Gastroesophageal sphincter (tissue), 3 donors: ENCODE measurements around the gene KANK3.

Experiments
- EP300 ChIP-seq: sonication (generic); formaldehyde crosslinking; IDR thresholded peaks from one replicate; pipeline ENCODE4 v1.6.1; 2017; ENCODE audit warnings: antibody characterized with exemption, mild to moderate bottlenecking
- POLR2A ChIP-seq, 2 donors: fragments of 450-650 bp; IDR thresholded peaks; one replicate each; pipeline ENCODE4 v1.6.1; 2017; ENCODE audit warnings: antibody characterized with exemption in 2 of 2, mild to moderate bottlenecking in 2 of 2, moderate library complexity in 1 of 2
- POLR2AphosphoS5 ChIP-seq: sonication (generic); formaldehyde crosslinking; IDR thresholded peaks from one replicate; pipeline ENCODE4 v1.6.1; 2017; ENCODE audit warnings: antibody characterized with exemption
- TF ChIP-seq, protein P1 (sequence below), 4 experiments: fragments of 200-600 bp in 2 of 4; fragments of 450-650 bp in 2 of 4; sonication (generic) in 1 of 4; IDR thresholded peaks; one replicate each; pipeline ENCODE4 v1.5.1; 2017 to 2019; ENCODE audit warnings: antibody characterized with exemption in 4 of 4, mild to moderate bottlenecking in 2 of 4, moderate library complexity in 2 of 4

DNA sequence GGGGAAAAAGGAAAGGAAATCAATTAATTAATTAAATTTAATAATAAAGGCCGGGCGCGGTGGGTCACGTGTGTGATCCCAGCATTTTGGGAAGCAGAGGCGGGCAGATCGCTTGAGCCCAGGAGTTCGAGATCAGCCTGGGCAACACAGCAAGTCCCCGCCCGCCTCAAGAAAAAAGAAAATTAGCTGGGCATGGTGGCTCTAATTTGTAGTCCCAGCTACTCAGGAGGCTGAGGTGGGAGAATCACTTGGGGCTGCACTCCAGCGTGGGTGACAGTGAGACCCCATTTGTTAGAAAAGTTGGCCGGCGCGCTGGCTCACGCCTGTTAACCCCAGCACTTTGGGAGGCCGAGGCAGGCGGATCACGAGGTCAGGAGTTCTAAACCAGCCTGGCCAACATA lies 34.2 kb downstream of the KANK3 start:
- TF ChIP-seq, protein P1, sequence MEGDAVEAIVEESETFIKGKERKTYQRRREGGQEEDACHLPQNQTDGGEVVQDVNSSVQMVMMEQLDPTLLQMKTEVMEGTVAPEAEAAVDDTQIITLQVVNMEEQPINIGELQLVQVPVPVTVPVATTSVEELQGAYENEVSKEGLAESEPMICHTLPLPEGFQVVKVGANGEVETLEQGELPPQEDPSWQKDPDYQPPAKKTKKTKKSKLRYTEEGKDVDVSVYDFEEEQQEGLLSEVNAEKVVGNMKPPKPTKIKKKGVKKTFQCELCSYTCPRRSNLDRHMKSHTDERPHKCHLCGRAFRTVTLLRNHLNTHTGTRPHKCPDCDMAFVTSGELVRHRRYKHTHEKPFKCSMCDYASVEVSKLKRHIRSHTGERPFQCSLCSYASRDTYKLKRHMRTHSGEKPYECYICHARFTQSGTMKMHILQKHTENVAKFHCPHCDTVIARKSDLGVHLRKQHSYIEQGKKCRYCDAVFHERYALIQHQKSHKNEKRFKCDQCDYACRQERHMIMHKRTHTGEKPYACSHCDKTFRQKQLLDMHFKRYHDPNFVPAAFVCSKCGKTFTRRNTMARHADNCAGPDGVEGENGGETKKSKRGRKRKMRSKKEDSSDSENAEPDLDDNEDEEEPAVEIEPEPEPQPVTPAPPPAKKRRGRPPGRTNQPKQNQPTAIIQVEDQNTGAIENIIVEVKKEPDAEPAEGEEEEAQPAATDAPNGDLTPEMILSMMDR (IDR thresholded peaks at IDR 0.05): no peak
- TF ChIP-seq POLR2A (IDR thresholded peaks at IDR 0.05) (no peak), EP300 (no peak), POLR2AphosphoS5 (no peak)
